H1 (cell line): Measurements from ENCODE around the gene ZNF396. TPM values are rescaled to one million over a fixed set of nuclear protein-coding genes. Genes with fewer than 3 reads are reported as not detected.

ENCODE experiments used
- CTCF ChIA-PET: fragments of 300-600 bp; sonication (Branson Sonifier 250); formaldehyde crosslinking; loops from one replicate; lab custom pipeline; 2021; ENCODE audit not compliant: partially characterized antibody; lab: Charles Lee
- POLR2A ChIA-PET: fragments of 300-600 bp; sonication (Branson Sonifier 250); formaldehyde crosslinking; loops from one replicate; lab custom pipeline; 2021; ENCODE audit warnings: inconsistent platforms; ENCODE audit not compliant: partially characterized antibody; lab: Charles Lee
- DNase-seq, 2 experiments: peaks; one replicate each; pipeline versions ENCODE4 v3.0.0 to v3.0.0-alpha.2; 2010 to 2022; ENCODE audit warnings: low spot score in 2 of 2, low read depth in 1 of 2, mixed read lengths in 1 of 2
- FAIRE-seq: peaks from 2 replicates; lab custom pipeline; 2011; peaks lifted over from hg19 to GRCh38; lab: Jason Lieb, UNC
- H2AFZ ChIP-seq: 2 replicates; pipeline ENCODE4 v1.8.1; 2012; ENCODE audit warnings: low read length, inconsistent platforms
- H2AK5ac ChIP-seq: 2 replicates; pipeline ENCODE4 v1.6.1; 2013; ENCODE audit warnings: low read depth, low read length
- H2BK120ac ChIP-seq: replicated peaks from 2 replicates; pipeline ENCODE3; 2013; ENCODE audit warnings: low read depth, low read length, inconsistent platforms
- H2BK12ac ChIP-seq: 2 replicates; pipeline ENCODE4 v1.6.1; 2013; ENCODE audit warnings: low read depth, low read length
- H2BK15ac ChIP-seq: 2 replicates; pipeline ENCODE4 v1.6.1; 2013; ENCODE audit warnings: low read length
- H2BK20ac ChIP-seq: 2 replicates; pipeline ENCODE4 v1.6.1; 2013; ENCODE audit warnings: low read length
- H2BK5ac ChIP-seq: 2 replicates; pipeline ENCODE4 v1.6.1; 2013; ENCODE audit warnings: low read depth, low read length
- H3K14ac ChIP-seq: 2 replicates; pipeline ENCODE4 v1.6.1; 2013; ENCODE audit warnings: inconsistent platforms; ENCODE audit not compliant: insufficient read length
- H3K18ac ChIP-seq: 2 replicates; pipeline ENCODE4 v1.6.1; 2013; ENCODE audit warnings: low read length; ENCODE audit errors: extremely low read depth
- H3K23ac ChIP-seq: 2 replicates; pipeline ENCODE4 v1.6.1; 2013; ENCODE audit warnings: inconsistent platforms; ENCODE audit not compliant: insufficient read length
- H3K23me2 ChIP-seq: 2 replicates; pipeline ENCODE4 v1.6.1; 2013; ENCODE audit warnings: low read depth, low read length
- H3K27ac ChIP-seq: 2 replicates; pipeline ENCODE4 v1.6.1; 2011; ENCODE audit warnings: low read depth, low read length, inconsistent platforms
- H3K27me3 ChIP-seq, 4 experiments: replicated peaks in 1 of 4; 1 replicate in 1 of 4; 2 replicates in 3 of 4; pipeline versions ENCODE4 v1.6.1 to v1.8.1; 2011 to 2013; ENCODE audit warnings: low read length in 3 of 4, mild to moderate bottlenecking in 3 of 4, inconsistent platforms in 2 of 4, mixed read lengths in 2 of 4, moderate library complexity in 1 of 4; ENCODE audit not compliant: control insufficient read depth in 3 of 4, insufficient read depth in 3 of 4; ENCODE audit errors: extremely low read depth in 1 of 4
- H3K36me3 ChIP-seq, 4 experiments: 2 replicates each; pipeline versions ENCODE4 v1.6.1 to v1.8.1; 2011 to 2013; ENCODE audit warnings: mild to moderate bottlenecking in 4 of 4, low read length in 3 of 4, moderate library complexity in 2 of 4, control low read depth in 1 of 4, inconsistent platforms in 1 of 4; ENCODE audit not compliant: insufficient read depth in 4 of 4, control insufficient read depth in 2 of 4
- H3K4ac ChIP-seq: replicated peaks from 2 replicates; pipeline ENCODE3; 2013; ENCODE audit warnings: low read length, low read depth, mixed read lengths, inconsistent platforms; ENCODE audit not compliant: insufficient read length
- H3K4me1 ChIP-seq, 4 experiments: replicated peaks in 1 of 4; 1 replicate in 1 of 4; 2 replicates in 3 of 4; pipeline versions ENCODE4 v1.6.1 to v1.8.1; 2011 to 2013; ENCODE audit warnings: low read length in 3 of 4, inconsistent platforms in 2 of 4, mixed read lengths in 1 of 4; ENCODE audit not compliant: insufficient read depth in 4 of 4, control insufficient read depth in 3 of 4
- H3K4me2 ChIP-seq, 2 experiments: 2 replicates each; pipeline versions ENCODE4 v1.6.1 to v1.8.1; 2011 to 2013; ENCODE audit warnings: low read depth in 2 of 2, low read length in 2 of 2, control low read depth in 1 of 2, inconsistent platforms in 1 of 2, mild to moderate bottlenecking in 1 of 2; ENCODE audit not compliant: insufficient read depth in 1 of 2
- H3K4me3 ChIP-seq, 4 experiments: fragments of 200-600, 300-600 bp in 1 of 4; sonication (generic), shearing (Covaris generic), sonication (Bioruptor Twin) in 1 of 4; 2 replicates each; pipeline versions ENCODE4 v1.5.1 to v1.8.1; 2011 to 2016; ENCODE audit warnings: low read length in 4 of 4, low read depth in 3 of 4, control low read depth in 2 of 4, inconsistent platforms in 2 of 4, mild to moderate bottlenecking in 2 of 4, mixed read lengths in 1 of 4, moderate library complexity in 1 of 4; ENCODE audit not compliant: insufficient read depth in 2 of 4; ENCODE audit errors: extremely low read depth in 1 of 4
- H3K56ac ChIP-seq: replicated peaks from 2 replicates; pipeline ENCODE3; 2013; ENCODE audit warnings: low read depth, mild to moderate bottlenecking, mixed read lengths, low read length, inconsistent platforms; ENCODE audit not compliant: insufficient read length
- H3K79me1 ChIP-seq: 2 replicates; pipeline ENCODE4 v1.6.1; 2013; ENCODE audit warnings: low read depth, low read length, control low read depth
- H3K79me2 ChIP-seq, 2 experiments: 2 replicates each; pipeline versions ENCODE4 v1.6.1 to v1.8.1; 2012 to 2013; ENCODE audit warnings: low read length in 2 of 2, mild to moderate bottlenecking in 2 of 2, inconsistent platforms in 1 of 2; ENCODE audit not compliant: insufficient read depth in 2 of 2, control insufficient read depth in 1 of 2
- H3K9ac ChIP-seq, 4 experiments: replicated peaks in 1 of 4; 1 replicate in 1 of 4; 2 replicates in 3 of 4; pipeline versions ENCODE4 v1.6.1 to v1.8.1; 2011 to 2013; ENCODE audit warnings: low read depth in 3 of 4, low read length in 3 of 4, control low read depth in 2 of 4, mild to moderate bottlenecking in 2 of 4, moderate library complexity in 2 of 4, inconsistent platforms in 1 of 4; ENCODE audit errors: extremely low read depth in 1 of 4
- H3K9me3 ChIP-seq, 2 experiments: 2 replicates each; pipeline versions ENCODE4 v1.6.1 to v1.8.1; 2012 to 2013; ENCODE audit warnings: mild to moderate bottlenecking in 2 of 2, moderate library complexity in 2 of 2, control low read depth in 1 of 2, inconsistent platforms in 1 of 2, low read depth in 1 of 2, low read length in 1 of 2, mixed read lengths in 1 of 2; ENCODE audit not compliant: insufficient read depth in 2 of 2
- H4K20me1 ChIP-seq, 2 experiments: replicated peaks in 1 of 2; 2 replicates each; pipeline versions ENCODE3 to v1.8.1; 2011 to 2013; ENCODE audit warnings: inconsistent platforms in 2 of 2, low read length in 2 of 2, mild to moderate bottlenecking in 1 of 2; ENCODE audit not compliant: insufficient read depth in 2 of 2, control insufficient read depth in 1 of 2
- H4K5ac ChIP-seq: 2 replicates; pipeline ENCODE4 v1.6.1; 2013; ENCODE audit warnings: low read length, low read depth, mixed read lengths, inconsistent platforms; ENCODE audit not compliant: insufficient read length
- H4K8ac ChIP-seq: 2 replicates; pipeline ENCODE4 v1.8.0; 2013; ENCODE audit warnings: mild to moderate bottlenecking, moderate library complexity, low read length, inconsistent platforms; ENCODE audit not compliant: insufficient read depth; ENCODE audit errors: extremely low read depth
- H4K91ac ChIP-seq: replicated peaks from 2 replicates; pipeline ENCODE3; 2013; ENCODE audit warnings: low read length, mixed read lengths, inconsistent platforms; ENCODE audit not compliant: insufficient read length
- CBX8 ChIP-seq: fragments of 300-800, 300-1000 bp; sonication (generic); IDR thresholded peaks from 2 replicates; pipeline ENCODE4 v1.7.1; 2016; ENCODE audit warnings: low read depth, low read length, borderline replicate concordance
- CHD1 ChIP-seq: IDR thresholded peaks from 2 replicates; pipeline ENCODE4 v1.6.1; 2012; ENCODE audit warnings: low read depth, low read length, improper control_type of control experiment
- EZH2 ChIP-seq: fragments of 200-600 bp; sonication (generic); IDR thresholded peaks from 2 replicates; pipeline ENCODE4 v1.7.1; 2012; ENCODE audit warnings: low read depth, mild to moderate bottlenecking, moderate library complexity, low read length, inconsistent platforms; ENCODE audit not compliant: severe bottlenecking
- GTF2F1 ChIP-seq: IDR thresholded peaks from 2 replicates; pipeline ENCODE4 v1.6.1; 2012; ENCODE audit warnings: low read depth, low read length, improper control_type of control experiment, borderline replicate concordance
- JUN ChIP-seq: IDR thresholded peaks from 2 replicates; pipeline ENCODE4 v1.6.1; 2011; ENCODE audit warnings: low read depth, mild to moderate bottlenecking, improper control_type of control experiment, low read length
- JUND ChIP-seq: IDR thresholded peaks from 2 replicates; pipeline ENCODE4 v1.6.1; 2011; ENCODE audit warnings: mild to moderate bottlenecking, improper control_type of control experiment, low read length
- NANOG ChIP-seq: IDR thresholded peaks from 2 replicates; pipeline ENCODE4 v1.6.1; 2011; ENCODE audit warnings: low read length, low read depth, mild to moderate bottlenecking, inconsistent platforms; ENCODE audit not compliant: insufficient read depth, poor library complexity, severe bottlenecking
- PHF8 ChIP-seq: fragments of 200-600 bp; sonication (generic); conservative IDR thresholded peaks from 2 replicates; pipeline ENCODE4 v1.7.1; 2012; ENCODE audit warnings: low read depth, mild to moderate bottlenecking, inconsistent platforms, low read length, moderate library complexity
- SRF ChIP-seq: IDR thresholded peaks from 2 replicates; pipeline ENCODE4 v1.6.1; 2011; ENCODE audit warnings: mild to moderate bottlenecking, low read depth, low read length, moderate library complexity
- USF2 ChIP-seq: IDR thresholded peaks from 2 replicates; pipeline ENCODE4 v1.6.1; 2011; ENCODE audit warnings: low read length, improper control_type of control experiment
- YY1 ChIP-seq: IDR thresholded peaks from 2 replicates; pipeline ENCODE4 v1.6.1; 2011; ENCODE audit warnings: low read depth, mild to moderate bottlenecking, low read length
- WGBS, 2 experiments: shearing (Covaris generic) in 1 of 2; methylation state at CpG; one replicate each; pipeline versions ENCODE4 v1.1.6 to v1.1.7; 2013 to 2015; ENCODE audit warnings: low lambda C conversion rate in 2 of 2, mixed read lengths in 2 of 2, inconsistent platforms in 1 of 2, low coverage in 1 of 2, missing lambda C conversion rate in 1 of 2; ENCODE audit not compliant: insufficient replicate concordance in 2 of 2, insufficient coverage in 1 of 2, insufficient read length in 1 of 2; ENCODE audit errors: extremely low coverage in 1 of 2, missing lambda C conversion rate in 1 of 2; 5-methylcytosine and 5-hydroxymethylcytosine counted together
- polyA plus RNA-seq, 7 experiments: library from polyadenylated mRNA; depleted of rRNA in 3 of 7; stranded (reverse) in 5 of 7; unstranded in 2 of 7; fragments of >200 nt in 5 of 7; fragments of 200-250 nt in 2 of 7; gene quantifications; 1 replicate in 5 of 7; 2 replicates in 1 of 7; 4 replicates in 1 of 7; pipeline versions ENCODE4 v1.2.1 to v1.2.3, GENCODE V29; 2011 to 2013; ENCODE audit warnings: missing spikeins in 2 of 7, mixed read lengths in 2 of 7
- total RNA-seq: library from RNA; stranded (reverse); fragmentation: NEBNext Ultra II Directional; extraction: Animal tissue kit (Norgen Biotek cat#: 25700); gene quantifications from 2 replicates; pipeline ENCODE4 v1.2.1, GENCODE V29; 2021

Gene ZNF396
- total and polyA plus RNA-seq, 2 of the 8 experiments (the other 6 are each of a cell fraction or from before 2014, with no cell fraction given): 0.44 to 0.74 TPM

GRCh38 chr18:35397976-35398375 is 20.8 kb upstream of the ZNF396 start:
- Histone ChIP-seq H4K91ac (no peak overlapping the region), H2AK5ac (no peak overlapping the region), H4K8ac (no peak overlapping the region), H2BK15ac (no peak overlapping the region), H3K9ac (no peak overlapping the region), H2BK5ac (no peak overlapping the region), H3K27me3 (peaks cover 0 to under 1% (median 0%) of the 10 kb centered on the region in 4 experiments; a peak in 2 of 7 replicates), H3K79me2 (no peaks in the 10 kb centered on the region), H3K18ac (no peak overlapping the region), H4K20me1 (no peaks in the 10 kb centered on the region), H3K4me1 (no peaks in the 10 kb centered on the region), H2AFZ (peak overlapping the region; percentile 15; the same call in 1 of the 2 replicates), H3K79me1 (no peaks in the 10 kb centered on the region), H2BK12ac (no peak overlapping the region), H2BK20ac (no peak overlapping the region), H3K56ac (no peak overlapping the region), H3K23ac (no peak overlapping the region), H3K14ac (no peak overlapping the region)
- FAIRE-seq: no peak
- no peak for DNase-seq
- CTCF ChIA-PET: interaction anchor here (0.6 to 1.6 kb wide), 3 partner anchors 10 to 188 kb away, joined by 3 to 4 read pairs (median 3); no protein-coding TSS in a partner anchor
- 88% methylated on average over 2 of the region's 2 CpGs; no CpG with 5 or more reads in 1 of the 2 experiments for WGBS, 2 experiments
- TF ChIP-seq JUN: no peak
- TF ChIP-seq SRF: no peak
- TF ChIP-seq CHD1: no peak
- TF ChIP-seq YY1: no peak
- TF ChIP-seq NANOG: no peak
- no peak for TF ChIP-seq CBX8
- no peak for TF ChIP-seq USF2
- no peak for TF ChIP-seq EZH2
- no peak for TF ChIP-seq GTF2F1
- no peak for TF ChIP-seq JUND
- no peak for TF ChIP-seq PHF8
- TF ChIP-seq, all 59 proteins: peak for 0
- H3K9me3 ChIP-seq: 0 out of 4 replicates have a peak, but pooled peaks cover 0 to 2% of the 10 kb centered on the region in 2 experiments
- H4K5ac ChIP-seq: no peak overlapping the region
- no peak overlapping the region for H3K27ac ChIP-seq
- no peak overlapping the region for H3K4me2 ChIP-seq
- POLR2A ChIA-PET: no interaction called here
- H2BK120ac ChIP-seq: no peak overlapping the region
- H3K4me3 ChIP-seq: no peak overlapping the region
- no peak overlapping the region for H3K4ac ChIP-seq
- no peaks in the 10 kb centered on the region for H3K23me2 ChIP-seq
- no peaks in the 10 kb centered on the region for H3K36me3 ChIP-seq
